H1 (cell line): ENCODE data around the gene SECTM1. TPM values are rescaled to one million over a fixed set of nuclear protein-coding genes. Genes with fewer than 3 reads are reported as not detected.

Experiments used
- CBX8 ChIP-seq: fragments of 300-800, 300-1000 bp; sonication (generic); IDR thresholded peaks from 2 replicates; pipeline ENCODE4 v1.7.1; 2016; ENCODE audit warnings: low read depth, low read length, borderline replicate concordance
- CEBPB ChIP-seq: IDR thresholded peaks from 2 replicates; pipeline ENCODE4 v1.6.1; 2012; ENCODE audit warnings: low read depth, low read length
- CHD1 ChIP-seq: IDR thresholded peaks from 2 replicates; pipeline ENCODE4 v1.6.1; 2012; ENCODE audit warnings: low read depth, low read length, improper control_type of control experiment
- GTF2F1 ChIP-seq: IDR thresholded peaks from 2 replicates; pipeline ENCODE4 v1.6.1; 2012; ENCODE audit warnings: low read depth, low read length, improper control_type of control experiment, borderline replicate concordance
- KDM1A ChIP-seq: fragments of 200-600, 300-600 bp; sonication (generic); IDR thresholded peaks from 2 replicates; pipeline ENCODE4 v1.7.1; 2016; ENCODE audit warnings: mild to moderate bottlenecking, low read length, borderline replicate concordance
- KDM5A ChIP-seq: fragments of 200-600 bp; IDR thresholded peaks from 2 replicates; pipeline ENCODE4 v1.7.1; 2012; ENCODE audit warnings: mild to moderate bottlenecking, low read length, inconsistent platforms, mixed read lengths
- MAFK ChIP-seq: IDR thresholded peaks from 2 replicates; pipeline ENCODE4 v1.6.1; 2012; ENCODE audit warnings: low read depth, mild to moderate bottlenecking, improper control_type of control experiment, low read length
- SAP30 ChIP-seq: fragments of 300-600 bp; sonication (generic); IDR thresholded peaks from 2 replicates; pipeline ENCODE4 v1.7.1; 2012; ENCODE audit warnings: low read length, moderate library complexity, mild to moderate bottlenecking, inconsistent platforms; ENCODE audit not compliant: insufficient read depth, insufficient replicate concordance
- SIX5 ChIP-seq: IDR thresholded peaks from 2 replicates; pipeline ENCODE4 v1.6.1; 2011; ENCODE audit warnings: mild to moderate bottlenecking, low read depth, low read length
- SP1 ChIP-seq: IDR thresholded peaks from 2 replicates; pipeline ENCODE4 v1.6.1; 2011; ENCODE audit warnings: low read depth, low read length
- TAF7 ChIP-seq: optimal IDR thresholded peaks from 2 replicates; pipeline ENCODE3; 2011; ENCODE audit warnings: low read depth, mild to moderate bottlenecking, inconsistent platforms, low read length, moderate library complexity, borderline replicate concordance
- TBP ChIP-seq: IDR thresholded peaks from 2 replicates; pipeline ENCODE4 v1.6.1; 2011; ENCODE audit warnings: low read depth, low read length, improper control_type of control experiment
- polyA plus RNA-seq, 7 experiments: library from polyadenylated mRNA; depleted of rRNA in 3 of 7; stranded (reverse) in 5 of 7; unstranded in 2 of 7; fragments of >200 nt in 5 of 7; fragments of 200-250 nt in 2 of 7; gene quantifications; 1 replicate in 5 of 7; 2 replicates in 1 of 7; 4 replicates in 1 of 7; pipeline versions ENCODE4 v1.2.1 to v1.2.3, GENCODE V29; 2011 to 2013; ENCODE audit warnings: missing spikeins in 2 of 7, mixed read lengths in 2 of 7
- total RNA-seq: library from RNA; stranded (reverse); fragmentation: NEBNext Ultra II Directional; extraction: Animal tissue kit (Norgen Biotek cat#: 25700); gene quantifications from 2 replicates; pipeline ENCODE4 v1.2.1, GENCODE V29; 2021
- TF ChIP-seq, protein P1 (sequence below): fragments of 300-600 bp; sonication (generic); IDR thresholded peaks from 2 replicates; pipeline ENCODE4 v1.7.1; 2012; ENCODE audit warnings: low read length, moderate library complexity, mild to moderate bottlenecking, inconsistent platforms; ENCODE audit not compliant: insufficient replicate concordance

Gene SECTM1
- total and polyA plus RNA-seq, 2 of the 8 experiments (the other 6 are each of a cell fraction or from before 2014, with no cell fraction given), result 0.20 to 0.65 TPM

DNA sequence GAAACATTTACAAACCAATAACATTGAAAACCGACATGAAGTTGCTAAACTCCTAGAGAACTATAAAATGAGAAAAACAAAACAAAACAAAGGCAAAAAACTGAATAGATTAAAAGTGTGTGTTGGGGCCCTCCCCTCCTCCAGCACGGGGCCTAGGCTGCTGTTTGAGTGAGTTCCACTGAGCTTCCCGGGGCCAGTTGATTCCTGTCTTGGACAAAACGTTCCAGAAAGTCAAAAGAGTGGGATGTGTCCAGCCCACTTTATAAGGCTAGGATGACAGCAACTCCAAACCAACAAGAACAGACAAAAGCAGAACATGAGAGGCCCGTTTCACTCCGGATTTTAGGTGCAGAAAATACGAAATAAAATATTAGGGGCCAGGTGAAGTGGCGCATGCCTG lies 48.4 kb downstream of the SECTM1 start (continued):
- TF ChIP-seq, protein P1, sequence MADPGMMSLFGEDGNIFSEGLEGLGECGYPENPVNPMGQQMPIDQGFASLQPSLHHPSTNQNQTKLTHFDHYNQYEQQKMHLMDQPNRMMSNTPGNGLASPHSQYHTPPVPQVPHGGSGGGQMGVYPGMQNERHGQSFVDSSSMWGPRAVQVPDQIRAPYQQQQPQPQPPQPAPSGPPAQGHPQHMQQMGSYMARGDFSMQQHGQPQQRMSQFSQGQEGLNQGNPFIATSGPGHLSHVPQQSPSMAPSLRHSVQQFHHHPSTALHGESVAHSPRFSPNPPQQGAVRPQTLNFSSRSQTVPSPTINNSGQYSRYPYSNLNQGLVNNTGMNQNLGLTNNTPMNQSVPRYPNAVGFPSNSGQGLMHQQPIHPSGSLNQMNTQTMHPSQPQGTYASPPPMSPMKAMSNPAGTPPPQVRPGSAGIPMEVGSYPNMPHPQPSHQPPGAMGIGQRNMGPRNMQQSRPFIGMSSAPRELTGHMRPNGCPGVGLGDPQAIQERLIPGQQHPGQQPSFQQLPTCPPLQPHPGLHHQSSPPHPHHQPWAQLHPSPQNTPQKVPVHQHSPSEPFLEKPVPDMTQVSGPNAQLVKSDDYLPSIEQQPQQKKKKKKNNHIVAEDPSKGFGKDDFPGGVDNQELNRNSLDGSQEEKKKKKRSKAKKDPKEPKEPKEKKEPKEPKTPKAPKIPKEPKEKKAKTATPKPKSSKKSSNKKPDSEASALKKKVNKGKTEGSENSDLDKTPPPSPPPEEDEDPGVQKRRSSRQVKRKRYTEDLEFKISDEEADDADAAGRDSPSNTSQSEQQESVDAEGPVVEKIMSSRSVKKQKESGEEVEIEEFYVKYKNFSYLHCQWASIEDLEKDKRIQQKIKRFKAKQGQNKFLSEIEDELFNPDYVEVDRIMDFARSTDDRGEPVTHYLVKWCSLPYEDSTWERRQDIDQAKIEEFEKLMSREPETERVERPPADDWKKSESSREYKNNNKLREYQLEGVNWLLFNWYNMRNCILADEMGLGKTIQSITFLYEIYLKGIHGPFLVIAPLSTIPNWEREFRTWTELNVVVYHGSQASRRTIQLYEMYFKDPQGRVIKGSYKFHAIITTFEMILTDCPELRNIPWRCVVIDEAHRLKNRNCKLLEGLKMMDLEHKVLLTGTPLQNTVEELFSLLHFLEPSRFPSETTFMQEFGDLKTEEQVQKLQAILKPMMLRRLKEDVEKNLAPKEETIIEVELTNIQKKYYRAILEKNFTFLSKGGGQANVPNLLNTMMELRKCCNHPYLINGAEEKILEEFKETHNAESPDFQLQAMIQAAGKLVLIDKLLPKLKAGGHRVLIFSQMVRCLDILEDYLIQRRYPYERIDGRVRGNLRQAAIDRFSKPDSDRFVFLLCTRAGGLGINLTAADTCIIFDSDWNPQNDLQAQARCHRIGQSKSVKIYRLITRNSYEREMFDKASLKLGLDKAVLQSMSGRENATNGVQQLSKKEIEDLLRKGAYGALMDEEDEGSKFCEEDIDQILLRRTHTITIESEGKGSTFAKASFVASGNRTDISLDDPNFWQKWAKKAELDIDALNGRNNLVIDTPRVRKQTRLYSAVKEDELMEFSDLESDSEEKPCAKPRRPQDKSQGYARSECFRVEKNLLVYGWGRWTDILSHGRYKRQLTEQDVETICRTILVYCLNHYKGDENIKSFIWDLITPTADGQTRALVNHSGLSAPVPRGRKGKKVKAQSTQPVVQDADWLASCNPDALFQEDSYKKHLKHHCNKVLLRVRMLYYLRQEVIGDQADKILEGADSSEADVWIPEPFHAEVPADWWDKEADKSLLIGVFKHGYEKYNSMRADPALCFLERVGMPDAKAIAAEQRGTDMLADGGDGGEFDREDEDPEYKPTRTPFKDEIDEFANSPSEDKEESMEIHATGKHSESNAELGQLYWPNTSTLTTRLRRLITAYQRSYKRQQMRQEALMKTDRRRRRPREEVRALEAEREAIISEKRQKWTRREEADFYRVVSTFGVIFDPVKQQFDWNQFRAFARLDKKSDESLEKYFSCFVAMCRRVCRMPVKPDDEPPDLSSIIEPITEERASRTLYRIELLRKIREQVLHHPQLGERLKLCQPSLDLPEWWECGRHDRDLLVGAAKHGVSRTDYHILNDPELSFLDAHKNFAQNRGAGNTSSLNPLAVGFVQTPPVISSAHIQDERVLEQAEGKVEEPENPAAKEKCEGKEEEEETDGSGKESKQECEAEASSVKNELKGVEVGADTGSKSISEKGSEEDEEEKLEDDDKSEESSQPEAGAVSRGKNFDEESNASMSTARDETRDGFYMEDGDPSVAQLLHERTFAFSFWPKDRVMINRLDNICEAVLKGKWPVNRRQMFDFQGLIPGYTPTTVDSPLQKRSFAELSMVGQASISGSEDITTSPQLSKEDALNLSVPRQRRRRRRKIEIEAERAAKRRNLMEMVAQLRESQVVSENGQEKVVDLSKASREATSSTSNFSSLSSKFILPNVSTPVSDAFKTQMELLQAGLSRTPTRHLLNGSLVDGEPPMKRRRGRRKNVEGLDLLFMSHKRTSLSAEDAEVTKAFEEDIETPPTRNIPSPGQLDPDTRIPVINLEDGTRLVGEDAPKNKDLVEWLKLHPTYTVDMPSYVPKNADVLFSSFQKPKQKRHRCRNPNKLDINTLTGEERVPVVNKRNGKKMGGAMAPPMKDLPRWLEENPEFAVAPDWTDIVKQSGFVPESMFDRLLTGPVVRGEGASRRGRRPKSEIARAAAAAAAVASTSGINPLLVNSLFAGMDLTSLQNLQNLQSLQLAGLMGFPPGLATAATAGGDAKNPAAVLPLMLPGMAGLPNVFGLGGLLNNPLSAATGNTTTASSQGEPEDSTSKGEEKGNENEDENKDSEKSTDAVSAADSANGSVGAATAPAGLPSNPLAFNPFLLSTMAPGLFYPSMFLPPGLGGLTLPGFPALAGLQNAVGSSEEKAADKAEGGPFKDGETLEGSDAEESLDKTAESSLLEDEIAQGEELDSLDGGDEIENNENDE, result no peak
- TF ChIP-seq CEBPB, result no peak
- TF ChIP-seq TAF7, result no peak
- TF ChIP-seq MAFK, result no peak
- no peak for TF ChIP-seq GTF2F1
- TF ChIP-seq KDM5A, result no peak
- TF ChIP-seq TBP, result no peak
- no peak for TF ChIP-seq CBX8
- no peak for TF ChIP-seq SAP30
- TF ChIP-seq SP1, result no peak
- no peak for TF ChIP-seq KDM1A
- TF ChIP-seq CHD1, result no peak
- no peak for TF ChIP-seq SIX5
